Left cardiac atrium (tissue), 4 donors: ENCODE data around the gene RLN1. TPM values are rescaled to one million over a fixed set of nuclear protein-coding genes. Genes with fewer than 3 reads are reported as not detected.
A peak's percentile ranks its signal among the peaks of the same experiment; 100 is the strongest.
"Not testable (repeated sequence)": the region's sequence is repeated elsewhere in the genome, so short reads cannot be mapped to it uniquely, and the experiment has no call there.

Source experiments
- ATAC-seq, 2 donors: fragments of 200-7000 bp; cut with Tn5 transposase; one replicate each; pipeline ENCODE4 v1.9.1; 2020; ENCODE audit warnings: mild to moderate bottlenecking in 2 of 2, moderate library complexity in 2 of 2
- DNase-seq: peaks from one replicate; pipeline ENCODE4 v3.0.0-alpha.2; 2020
- intact Hi-C, 2 donors: fragments of 100-400 bp; cut with DNase I; formaldehyde crosslinking; loops; one replicate each; pipeline versions ENCODE4 v1.14.1 to v1.15.1; 2022 to 2023
- long read RNA-seq: library from polyadenylated mRNA; unstranded; transcript quantifications from one replicate; pipeline ENCODE4 v2.0.0, GENCODE V29; 2021
- total RNA-seq, 2 donors: library from RNA; stranded (reverse); fragmentation: NEBNext Ultra II Directional; extraction: Animal tissue kit (Norgen Biotek cat#: 25700); gene quantifications; one replicate each; pipeline ENCODE4 v1.2.1, GENCODE V29; 2021
- donor health status: DM: no; HTN: yes; CAD: no.
- donor health status: DM: no; HTN: yes; CAD: no; lungs with severe emphysema.
- donor health status: DM: yes; HTN: yes; CAD: no.
- donor health status: Dilated cardiomyopathy.

Gene RLN1, protein sequence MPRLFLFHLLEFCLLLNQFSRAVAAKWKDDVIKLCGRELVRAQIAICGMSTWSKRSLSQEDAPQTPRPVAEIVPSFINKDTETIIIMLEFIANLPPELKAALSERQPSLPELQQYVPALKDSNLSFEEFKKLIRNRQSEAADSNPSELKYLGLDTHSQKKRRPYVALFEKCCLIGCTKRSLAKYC
- total RNA-seq, result under 1 TPM; 0.34 to 0.41 TPM
- long read RNA-seq, result 0 reads

DNA sequence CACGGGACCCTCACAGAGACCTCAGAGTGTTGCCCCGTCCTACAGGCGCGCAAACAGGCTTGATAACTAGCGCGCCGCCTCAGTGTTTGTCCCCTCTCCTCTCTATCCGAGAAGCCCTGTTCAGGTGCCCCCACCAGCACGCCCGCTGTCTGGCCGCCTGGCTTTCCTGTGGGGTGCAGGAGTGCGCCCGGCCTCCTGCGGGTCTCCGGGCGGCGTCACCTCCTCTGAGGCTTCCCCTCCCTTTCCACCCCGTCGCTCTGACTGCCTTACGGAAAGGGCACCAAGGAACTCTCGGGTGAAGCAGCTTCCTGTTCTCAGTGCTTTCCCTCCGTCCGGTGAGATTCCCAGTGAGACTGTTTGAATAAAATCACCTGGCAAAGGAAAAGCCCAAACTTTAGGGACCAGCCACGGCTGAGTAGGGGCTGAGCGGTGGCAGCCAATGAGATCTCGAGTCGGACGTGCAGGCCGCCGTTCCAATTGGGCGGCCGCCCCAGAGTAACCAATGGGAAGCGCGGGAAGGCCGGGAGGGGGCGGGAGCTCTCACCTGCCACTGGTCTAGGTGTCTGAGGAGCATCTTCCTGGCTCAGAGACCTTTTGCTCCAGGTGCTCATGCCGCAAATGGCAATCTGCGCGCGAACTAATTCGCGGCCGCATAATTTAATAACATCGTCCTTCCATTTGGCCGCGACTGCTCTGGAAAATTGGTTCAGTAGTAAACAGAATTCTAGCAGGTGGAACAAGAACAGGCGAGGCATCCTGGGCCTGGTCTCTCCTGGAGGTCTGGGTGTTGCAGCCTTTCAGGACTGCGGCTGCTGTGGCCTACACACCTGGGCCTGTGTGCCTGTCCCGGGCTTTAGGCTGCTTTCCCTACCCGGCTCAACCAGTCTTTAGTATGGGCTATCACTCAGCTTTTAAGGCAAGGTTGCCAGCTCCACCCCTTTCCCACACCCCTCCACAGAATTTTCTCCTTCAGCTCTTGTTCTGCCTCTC lies at the start of gene RLN1:
Gene RLN1 (minus strand): TSS at position 885 of the 990 bp plus-strand sequence. CDS start 130 bp downstream, at position 755.
- peak; percentile 100 for ATAC-seq
- intact Hi-C loops, DNase-seq: not testable (repeated sequence)

DNA sequence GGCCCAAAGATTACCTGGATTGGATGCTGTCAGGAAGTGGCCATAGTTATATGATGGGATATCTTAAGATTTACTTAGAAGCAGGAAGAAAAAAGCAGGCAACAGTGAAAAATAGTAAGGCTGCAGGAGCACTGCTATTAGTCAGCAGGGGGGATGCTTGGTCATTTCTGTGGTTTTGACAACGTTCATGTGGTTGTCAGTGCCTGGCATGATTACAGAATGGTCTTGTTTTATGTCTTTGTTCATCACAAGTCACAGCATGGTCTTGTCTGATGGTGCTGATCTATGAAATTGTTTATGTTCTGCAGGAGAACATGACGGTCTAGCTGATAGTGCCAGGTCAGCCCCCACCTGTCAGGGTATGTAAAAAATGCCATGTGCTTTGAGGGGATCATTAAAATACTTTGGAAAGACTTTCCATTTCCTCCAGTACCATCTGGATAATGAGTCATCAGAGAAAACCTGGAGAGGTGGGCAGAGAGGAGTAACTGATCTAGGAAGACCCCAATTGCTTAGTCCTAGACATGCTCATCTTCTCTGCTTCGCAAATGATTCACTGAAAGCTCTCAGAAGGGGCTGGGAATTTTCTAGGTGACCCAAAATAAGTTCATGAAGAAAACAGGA lies 49.5 kb upstream of the RLN1 start:
- intact Hi-C loops, result no loop called here
- ATAC-seq (no peak), DNase-seq (no peak)

DNA sequence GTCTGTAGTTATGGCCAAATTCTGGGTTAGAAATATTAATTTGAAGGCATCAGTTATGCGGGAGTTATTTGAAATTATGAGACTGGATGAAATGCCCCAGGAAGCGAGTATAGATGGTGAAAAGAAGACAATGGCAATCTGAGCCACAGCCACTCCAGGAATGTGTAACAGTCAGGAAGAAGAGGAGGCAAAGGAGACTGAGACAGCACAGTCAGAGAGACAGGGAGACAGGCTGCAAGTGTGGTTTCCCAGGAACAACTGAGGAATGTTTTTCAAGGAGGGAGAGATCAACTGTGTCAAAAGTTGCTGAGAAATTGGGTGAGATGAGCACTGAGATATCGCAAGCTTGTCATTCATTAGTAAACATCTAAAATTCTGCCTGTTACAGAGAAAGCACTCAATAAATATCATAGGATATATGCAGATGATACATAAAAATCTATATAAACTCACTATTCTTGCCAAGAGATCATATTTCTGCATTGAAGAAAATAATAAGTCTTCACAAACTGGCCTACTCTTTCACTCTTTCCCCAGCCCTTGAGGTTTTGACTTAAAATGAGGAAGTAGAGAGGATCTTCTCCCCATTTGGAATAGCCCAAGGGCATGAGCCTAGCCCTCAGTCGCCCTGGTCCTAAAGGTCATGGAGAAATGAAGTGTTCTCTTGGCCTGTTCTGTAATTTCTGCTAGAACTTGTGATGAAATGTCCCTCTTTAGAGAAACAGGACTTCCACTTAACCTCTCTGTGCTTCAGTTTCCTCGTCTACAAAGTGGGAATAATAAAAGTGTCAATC lies 48.5 kb upstream of the RLN1 start:
- intact Hi-C loops, result no loop called here

DNA sequence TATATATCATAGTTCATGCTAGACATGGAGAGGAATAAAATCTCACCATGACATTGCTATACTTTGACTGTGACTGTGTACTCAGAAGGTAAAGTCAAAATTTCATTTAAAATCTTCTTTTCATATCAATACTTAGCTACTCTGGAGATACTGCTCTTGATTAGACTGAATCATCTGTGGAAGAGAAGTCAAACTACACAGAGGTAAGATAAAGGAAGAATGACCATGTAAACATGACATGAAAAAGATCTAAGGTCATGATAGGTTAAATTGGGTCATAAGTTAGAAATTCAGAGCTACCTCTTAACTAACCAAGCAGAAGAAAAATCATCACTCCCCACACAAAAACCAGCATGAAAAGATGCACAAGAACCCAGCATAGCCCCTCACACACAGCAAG lies 44.8 kb upstream of the RLN1 start:
- ATAC-seq, result no peak
- no peak for DNase-seq
- intact Hi-C loops, result no loop called here

More for the DNA sequence above, 48.5 kb upstream of the RLN1 start:
- DNase-seq (no peak), ATAC-seq (no peak)

DNA sequence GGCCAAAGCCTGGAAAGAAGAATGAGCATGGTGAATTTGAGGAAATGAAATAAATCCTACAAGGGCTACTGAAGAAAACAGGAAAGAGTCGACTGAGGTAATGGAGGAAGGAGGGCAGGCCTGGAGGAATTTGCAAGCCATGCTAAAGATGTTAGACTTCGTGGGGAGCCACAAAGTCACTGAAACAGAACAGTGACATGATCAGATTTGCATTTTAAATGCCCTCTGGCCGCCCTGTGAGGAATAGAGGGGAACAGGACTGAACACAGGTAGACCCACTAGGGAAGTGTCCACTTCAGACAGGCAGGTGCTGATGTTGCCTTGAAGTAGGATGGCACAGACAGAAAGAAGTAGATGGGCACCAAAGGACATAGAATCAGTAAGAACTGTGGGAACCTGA lies 42.8 kb upstream of the RLN1 start:
- no peak for DNase-seq
- intact Hi-C loops, result no loop called here
- ATAC-seq, result no peak

DNA sequence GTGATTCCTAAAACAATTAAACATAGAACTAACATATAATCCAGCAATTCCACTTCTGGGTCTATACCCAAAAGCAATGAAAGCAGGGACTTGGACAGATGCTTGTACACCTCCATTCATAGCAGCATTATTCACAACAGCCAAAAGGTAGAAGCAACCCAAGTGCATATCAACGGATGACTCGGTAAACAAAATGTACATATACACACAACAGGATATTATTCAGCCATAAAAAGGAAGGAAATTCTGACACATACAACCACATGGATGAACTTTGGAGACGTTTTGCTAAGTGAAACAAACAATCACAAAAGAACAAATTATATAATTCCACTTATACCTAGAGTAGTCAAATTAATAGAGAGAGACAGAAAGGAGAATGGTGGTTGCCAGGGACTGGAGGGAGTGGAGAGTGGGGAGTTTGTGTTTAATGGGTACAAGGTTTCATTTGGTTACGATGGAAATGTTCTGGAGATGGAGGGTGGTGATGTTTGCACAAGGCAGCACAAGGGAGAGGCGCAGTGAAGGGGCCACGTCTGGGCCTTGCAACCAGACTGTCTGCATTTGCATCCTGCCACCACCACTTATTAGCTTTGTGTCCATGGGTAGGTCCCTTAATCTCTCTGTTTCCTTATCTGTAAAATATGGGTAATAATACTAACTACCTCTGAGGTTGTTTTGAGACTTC lies 36.3 kb upstream of the RLN1 start:
- DNase-seq (no peak), ATAC-seq (no peak)
- intact Hi-C loops, result no loop called here

DNA sequence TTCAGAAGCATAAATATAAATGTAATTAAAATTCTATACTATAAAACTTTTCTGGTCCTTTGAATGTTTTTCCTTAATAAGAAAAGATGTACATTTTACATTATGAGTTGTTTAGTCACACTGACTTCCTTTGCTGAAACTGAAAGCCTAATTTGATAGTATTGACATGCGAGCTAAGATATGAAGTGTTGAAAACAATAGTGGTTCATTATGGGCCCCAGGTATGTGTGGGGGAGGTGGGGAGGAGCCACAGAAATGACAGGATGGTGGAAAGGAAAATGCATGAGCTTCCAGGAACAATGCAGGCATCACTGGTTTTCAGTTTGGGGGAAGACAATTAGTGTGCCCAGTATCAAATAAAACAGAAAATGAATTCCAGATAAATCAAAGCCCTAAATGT lies 35.4 kb upstream of the RLN1 start:
- ATAC-seq (no peak), DNase-seq (no peak)
- intact Hi-C loops, result no loop called here

DNA sequence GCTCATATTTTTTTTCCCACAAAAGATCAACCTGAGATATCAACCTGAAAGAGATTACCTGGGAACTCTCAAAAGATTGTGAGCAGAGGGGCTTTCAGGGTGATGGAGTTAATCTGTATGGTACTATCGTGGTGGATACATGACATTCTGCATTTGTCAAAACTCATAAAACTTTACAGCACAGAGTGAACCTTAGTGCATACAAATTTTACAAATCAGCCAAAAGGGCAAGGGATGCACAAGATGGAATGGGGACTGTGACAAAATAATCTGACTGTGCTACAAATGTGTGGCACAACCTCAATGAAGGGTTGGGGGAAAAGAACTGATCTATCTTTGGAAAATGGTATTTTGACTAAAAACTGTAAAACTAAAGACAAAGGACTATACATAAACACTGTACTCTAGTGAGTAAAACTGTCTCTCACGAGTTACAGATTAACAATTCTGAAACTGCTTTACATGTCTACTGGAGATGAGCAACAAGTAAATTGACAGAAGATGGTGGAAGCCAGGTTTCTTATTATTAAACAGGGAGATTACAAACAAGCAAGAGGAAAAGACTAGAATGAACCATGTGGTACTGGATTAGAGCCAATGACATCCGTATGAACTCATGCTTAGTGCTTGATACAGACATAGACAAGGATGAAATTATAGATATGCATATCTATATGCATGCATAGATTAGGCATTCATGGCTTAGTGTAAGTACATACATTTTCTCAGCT lies 24.8 kb upstream of the RLN1 start:
- intact Hi-C loops, result no loop called here
- no peak for DNase-seq
- ATAC-seq, result no peak

DNA sequence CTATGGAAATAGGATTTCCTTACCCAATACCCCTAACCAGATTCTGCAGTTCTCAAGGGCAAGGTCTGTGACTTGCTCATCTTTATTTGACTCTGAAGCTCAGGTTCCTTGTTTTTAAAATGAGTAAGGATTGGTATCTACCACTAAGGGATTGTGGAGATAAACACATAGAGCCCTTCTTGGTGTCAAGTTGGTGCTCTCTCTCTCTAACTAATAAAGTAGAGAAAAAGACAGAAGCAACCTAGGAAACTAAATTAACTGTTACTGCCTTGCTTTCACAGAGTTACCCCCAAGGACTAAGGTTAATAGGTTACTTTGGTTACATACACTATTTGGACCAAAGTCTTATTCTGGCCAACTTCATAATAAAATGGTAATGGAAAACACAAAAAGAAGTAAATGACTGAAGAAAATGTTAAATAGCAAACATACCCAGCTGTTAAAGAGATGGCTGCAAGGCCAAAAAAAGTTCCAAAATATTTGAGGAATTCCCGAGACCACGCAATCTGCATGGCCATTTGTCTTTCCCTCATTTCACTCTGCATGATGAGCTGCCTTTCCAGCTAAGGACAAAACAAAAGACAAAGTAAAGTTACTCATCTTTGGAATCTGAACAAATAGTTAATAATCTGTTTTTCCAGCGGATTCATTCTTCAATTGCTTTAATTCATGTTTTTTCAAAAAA lies 21.8 kb upstream of the RLN1 start:
- intact Hi-C loops, result no loop called here
- ATAC-seq (no peak), DNase-seq (no peak)

DNA sequence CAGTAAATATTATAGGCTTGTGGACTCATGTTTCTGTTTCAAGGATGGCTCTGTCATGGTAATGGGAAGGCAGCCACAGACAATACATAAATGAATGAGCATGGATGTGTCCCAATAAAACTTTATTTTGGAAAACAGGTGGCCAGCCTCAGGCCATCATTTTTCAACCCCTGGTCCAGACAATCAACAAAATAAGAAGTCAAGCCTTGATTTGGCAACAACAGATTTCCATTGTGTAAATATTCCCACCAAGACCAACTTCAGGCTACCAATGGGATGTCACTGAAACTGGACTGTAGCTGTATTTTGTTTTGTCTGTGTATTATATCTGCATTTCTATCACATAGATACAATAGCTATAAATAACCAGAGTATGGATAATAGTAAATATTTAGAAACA lies 20.7 kb upstream of the RLN1 start:
- intact Hi-C loops, result no loop called here
- DNase-seq, result no peak
- ATAC-seq, result no peak

DNA sequence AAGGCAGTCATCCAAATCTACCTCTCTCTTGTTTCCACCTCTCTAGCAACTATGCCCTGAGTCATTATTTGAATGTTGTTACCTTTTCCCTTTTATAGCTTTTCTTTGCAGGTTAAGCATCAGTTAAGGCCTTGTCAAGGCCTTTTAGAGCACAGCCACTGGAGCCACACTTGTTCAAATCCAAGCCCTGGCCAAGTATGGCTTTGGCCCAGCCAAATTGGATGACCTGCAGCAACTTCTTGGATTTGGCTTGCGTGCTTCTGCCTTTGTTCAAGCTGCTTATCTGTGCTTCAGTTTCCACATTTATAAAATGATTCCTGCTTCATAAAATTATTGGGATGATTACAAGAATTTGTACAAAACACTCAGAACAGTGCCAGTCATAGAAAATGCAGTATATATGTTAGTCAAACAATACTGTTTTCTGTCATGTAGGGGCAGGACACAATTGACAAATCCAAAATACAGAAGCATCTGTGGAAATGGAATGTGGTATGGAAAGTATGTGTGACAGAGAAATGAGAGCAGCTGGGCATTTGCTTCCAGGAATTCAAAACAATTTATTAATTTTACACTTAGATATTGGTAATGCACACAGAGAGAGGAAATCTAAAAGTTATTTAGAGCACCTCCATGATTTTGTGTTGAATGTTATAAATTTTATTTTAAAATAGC lies 17.9 kb upstream of the RLN1 start:
- intact Hi-C loops, result no loop called here
- DNase-seq, result no peak
- ATAC-seq, result peak in 1 of 2 donors; percentile 68

DNA sequence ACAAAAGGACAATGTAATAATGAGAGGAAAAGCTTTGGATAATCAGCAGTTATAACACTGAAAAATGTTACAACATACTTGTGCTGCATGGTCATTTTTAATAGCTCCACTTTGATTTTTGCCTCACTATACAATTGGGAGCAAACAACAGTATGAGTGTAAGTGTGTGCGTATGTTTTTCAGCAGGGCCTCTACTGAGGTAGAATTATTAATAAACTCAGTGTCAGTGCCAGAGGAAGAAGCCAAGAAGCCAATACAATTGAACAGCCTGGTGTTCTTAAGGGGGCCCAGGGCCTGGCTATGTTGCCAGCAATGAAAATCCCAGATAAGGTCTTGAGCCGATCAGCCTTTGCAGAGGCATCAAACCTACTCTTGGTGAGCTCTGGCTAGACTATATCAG lies 16.1 kb upstream of the RLN1 start:
- intact Hi-C loops, result no loop called here
- ATAC-seq (no peak), DNase-seq (no peak)

DNA sequence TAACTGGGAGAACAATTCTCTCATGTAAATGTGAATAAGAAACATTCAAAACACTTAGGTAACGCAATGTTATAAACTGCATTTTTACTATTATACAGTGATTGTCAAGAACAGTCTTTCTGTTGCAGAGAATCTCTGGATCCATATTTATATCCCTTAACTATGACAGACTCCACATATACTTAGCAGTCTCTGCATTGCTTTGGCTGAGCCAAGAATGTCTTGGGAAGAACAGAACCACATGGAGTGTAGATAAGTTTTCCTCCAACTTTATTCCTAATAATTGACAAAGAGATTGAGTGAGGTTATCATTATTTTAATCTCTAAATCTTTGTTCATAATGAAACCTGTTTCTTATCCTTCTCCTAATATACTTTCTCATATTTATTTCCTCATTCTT lies 15.6 kb upstream of the RLN1 start:
- intact Hi-C loops, result no loop called here

DNA sequence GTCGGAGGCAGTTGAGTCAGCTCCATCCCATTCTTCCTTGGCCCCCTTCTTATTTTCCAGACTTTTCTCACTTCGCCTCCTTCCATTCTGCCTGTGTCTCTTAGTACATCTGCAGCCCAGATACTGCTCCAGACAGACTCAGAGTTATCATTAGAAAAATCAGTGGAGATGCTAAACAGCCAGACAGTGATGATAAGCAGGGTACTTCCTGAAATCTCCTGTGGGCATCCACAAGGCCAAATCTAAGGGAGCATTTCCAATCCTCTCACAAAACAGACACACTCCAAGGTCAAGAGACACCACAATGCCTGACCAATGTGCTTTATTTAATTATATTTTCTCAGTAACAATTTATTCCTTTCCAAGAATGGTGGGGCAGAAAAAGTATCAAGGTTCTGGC lies 14.5 kb upstream of the RLN1 start:
- intact Hi-C loops, result no loop called here

More for the DNA sequence above, 15.6 kb upstream of the RLN1 start:
- ATAC-seq, result no peak
- no peak for DNase-seq

DNA sequence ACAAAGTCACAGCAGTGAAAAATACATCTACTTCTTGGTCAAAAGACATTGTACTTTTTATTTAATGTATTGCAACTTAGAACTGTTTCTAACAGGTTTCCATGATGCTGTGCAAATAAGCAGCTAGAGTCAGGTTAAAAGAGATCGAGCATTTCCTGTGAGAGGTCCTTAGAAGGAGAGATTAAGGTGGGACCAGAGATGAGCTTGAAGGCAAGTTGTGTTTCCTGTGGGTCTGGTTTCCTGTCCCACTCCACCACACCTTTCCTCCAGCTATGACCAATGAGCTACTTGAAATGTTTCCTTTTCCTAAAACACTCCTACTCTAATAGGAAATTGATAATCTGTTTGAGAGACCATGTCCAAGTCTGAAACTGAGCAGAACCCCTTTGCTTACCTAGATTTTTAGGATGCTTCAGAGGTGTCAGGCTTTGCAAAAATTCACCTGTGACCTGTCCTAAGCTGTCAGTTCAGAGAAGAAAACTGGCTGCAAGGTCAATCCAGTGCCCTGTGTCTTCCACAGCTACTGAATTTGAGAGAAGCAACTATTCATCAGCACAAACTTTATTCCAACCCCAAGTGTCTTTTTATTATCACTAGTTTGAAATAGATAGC lies 13.1 kb upstream of the RLN1 start:
- intact Hi-C loops, result no loop called here
- DNase-seq (no peak), ATAC-seq (no peak)

More for the DNA sequence above, 14.5 kb upstream of the RLN1 start:
- ATAC-seq, result no peak
- no peak for DNase-seq

DNA sequence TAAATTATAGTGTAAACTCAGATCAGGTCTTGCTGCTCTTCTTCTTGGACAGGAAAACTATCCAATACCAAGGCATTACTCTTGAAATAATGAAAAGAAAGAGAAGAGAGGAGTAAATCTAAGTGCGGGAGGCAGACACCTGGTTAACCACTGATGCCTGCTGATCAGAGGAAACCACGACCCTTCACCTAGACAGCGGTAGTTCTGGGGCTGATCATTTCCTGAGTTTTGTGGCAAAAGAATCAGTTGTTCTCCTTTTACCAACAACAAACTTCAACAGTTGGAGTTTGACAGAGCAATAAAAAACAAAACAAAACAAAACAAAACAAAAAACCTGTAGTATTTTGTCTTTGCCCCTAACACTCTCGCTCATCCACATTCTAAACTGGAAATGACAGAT lies 3.0 kb downstream of the RLN1 start:
- intact Hi-C loops, result no loop called here
- DNase-seq, result no peak
- no peak for ATAC-seq

DNA sequence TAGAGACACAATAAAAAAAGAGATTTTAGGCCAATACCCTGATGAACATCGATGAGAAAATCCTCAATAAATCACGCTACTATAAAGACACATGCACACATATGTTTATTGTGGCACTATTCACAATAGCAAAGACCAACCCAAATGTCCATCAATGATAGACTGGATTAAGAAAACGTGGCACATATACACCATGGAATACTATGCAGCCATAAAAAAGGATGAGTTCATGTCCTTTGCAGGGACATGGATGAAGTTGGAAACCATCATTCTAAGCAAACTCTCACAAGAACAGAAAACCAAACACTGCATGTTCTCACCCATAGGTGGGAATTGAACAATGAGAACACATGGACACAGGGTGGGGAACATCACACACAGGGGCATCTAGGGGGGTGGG lies 8.4 kb downstream of the RLN1 start:
- DNase-seq, intact Hi-C loops: not testable (repeated sequence)

More for the DNA sequence above, 8.4 kb downstream of the RLN1 start:
- ATAC-seq, result not testable (repeated sequence)
